HL-60/S4 treated with phorbol 12-myristate 13-acetate at 8.2 ng/mL for 4 days and 3 days (cell line): ENCODE measurements around the gene OPCML.

ENCODE experiments used
- in situ Hi-C: fragments of 300-500 bp; cut with MboI; formaldehyde crosslinking; loops from 2 replicates; pipeline ENCODE4 v1.15.0; 2022; ENCODE audit warnings: low sequenced_read_pairs

Gene OPCML

DNA sequence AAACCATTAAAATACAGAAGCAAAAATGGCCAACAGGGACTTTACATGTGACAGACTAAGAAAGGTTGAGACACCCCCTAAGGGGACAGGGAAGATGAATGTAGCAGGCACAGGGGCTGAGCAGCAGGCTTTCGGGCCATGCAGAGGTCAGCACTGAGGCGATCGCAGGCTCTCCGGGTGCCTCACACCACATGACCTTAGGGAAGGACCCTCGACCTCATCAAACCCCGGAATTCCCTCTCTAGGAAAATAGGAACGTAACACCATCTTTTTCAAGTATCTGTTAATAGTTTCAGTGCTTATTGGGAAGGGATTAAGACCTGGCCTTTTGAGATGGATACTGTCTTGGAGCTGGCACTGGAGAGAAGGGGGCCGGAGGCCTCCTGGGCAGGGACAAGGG is 27.4 kb downstream of the OPCML start:
- in situ Hi-C loops = no loop called here

DNA sequence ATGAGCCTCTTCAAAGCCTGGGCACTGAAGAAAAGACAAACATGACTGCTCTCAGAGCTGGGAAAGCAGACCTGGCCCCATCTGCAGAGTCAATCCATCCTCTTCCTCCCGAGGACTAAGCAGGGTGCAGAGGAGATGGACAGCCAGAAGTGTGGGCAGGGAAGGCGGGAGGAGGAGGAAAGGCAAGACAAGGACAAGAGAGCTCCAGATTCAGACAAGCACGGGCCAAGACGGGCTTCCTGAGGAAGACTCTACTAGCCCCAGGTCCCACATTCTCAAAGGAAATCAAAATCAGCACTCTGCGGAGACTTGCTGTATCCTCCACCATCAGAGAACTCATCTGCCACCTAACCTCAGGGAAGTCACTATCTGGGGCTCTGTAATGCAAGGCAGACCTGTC is 28.5 kb downstream of the OPCML start:
- in situ Hi-C loops = no loop called here

DNA sequence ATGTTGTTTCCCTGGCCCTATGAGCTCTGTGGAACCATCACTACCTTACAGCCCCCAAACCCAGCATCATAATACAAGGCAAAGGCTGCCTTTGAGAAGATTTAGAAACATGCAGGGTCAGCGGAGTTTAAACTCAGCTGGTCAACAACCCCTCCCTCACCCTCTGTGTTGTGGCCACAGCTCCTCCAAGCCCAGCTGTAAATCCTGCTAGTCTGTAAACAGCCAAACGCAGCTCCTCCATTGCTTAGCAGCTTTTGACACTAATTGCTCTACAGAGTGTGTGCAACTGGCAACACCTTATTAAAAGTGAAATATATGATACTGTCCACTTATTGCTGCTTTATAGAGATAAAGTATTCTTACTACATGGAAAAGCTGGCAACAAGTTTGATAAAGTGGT is 29.1 kb downstream of the OPCML start:
- in situ Hi-C loops = no loop called here

DNA sequence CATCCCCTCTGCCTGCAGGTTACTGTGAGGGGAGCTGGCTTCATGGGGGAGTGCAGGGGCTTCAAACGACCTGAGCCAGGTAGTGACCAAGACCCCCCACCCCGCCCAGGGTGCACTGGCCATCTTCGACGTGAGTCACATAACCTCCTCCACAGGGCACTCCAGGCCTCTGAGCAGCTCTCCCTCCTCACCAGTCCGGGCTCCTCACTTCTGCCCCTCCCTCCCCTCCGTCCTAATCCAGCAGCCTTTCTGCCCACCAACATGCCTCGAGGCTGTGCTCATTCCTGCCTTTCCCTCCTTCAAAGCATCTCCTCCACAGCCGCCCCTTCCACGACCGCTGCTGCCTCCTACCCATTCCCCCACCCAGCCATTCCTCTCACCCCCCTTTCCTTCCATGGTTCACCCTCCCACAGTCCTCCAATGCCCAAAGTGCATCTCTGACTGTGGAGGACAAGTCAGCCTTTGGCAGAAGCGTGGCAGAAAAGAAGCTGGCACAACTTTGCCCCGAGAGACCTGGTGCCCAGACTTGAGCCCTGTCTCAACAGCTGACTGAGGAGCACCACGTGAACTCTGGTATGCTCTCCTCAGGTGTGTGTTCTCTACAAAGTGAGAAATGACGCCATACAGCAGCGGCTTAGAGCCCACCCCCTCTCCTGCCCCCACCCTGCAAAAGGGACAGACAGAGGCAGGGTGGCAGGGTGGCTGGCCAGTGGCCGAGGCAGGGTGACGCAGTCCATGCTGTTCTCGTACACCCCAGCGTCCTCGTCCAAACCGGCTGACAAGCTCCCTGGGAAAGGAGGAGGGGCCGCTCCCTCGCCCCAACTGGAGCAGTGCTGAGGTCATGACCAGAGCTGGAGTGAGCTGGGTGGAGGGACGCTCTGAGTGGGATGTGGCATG is 30.4 kb downstream of the OPCML start:
- in situ Hi-C loops = no loop called here

DNA sequence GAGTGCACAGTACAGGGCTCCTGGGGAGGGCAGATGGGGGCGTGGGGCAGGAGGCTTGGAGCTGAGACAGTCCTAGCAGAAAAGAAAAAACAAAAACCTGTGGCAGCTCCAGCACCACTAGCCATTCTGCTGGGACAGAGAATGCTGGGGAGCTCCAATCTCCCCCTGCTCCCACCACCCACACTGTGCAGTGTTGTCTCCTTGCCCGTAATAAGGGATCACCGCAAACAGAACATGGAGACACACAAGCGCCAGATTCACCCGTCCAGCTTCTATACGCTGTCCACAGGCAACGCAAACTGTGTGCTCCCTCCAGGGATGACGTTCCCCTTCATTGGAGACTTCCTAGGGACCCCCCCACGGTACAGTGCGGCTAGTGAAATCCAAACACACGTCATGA is 31.4 kb downstream of the OPCML start:
- in situ Hi-C loops = no loop called here

DNA sequence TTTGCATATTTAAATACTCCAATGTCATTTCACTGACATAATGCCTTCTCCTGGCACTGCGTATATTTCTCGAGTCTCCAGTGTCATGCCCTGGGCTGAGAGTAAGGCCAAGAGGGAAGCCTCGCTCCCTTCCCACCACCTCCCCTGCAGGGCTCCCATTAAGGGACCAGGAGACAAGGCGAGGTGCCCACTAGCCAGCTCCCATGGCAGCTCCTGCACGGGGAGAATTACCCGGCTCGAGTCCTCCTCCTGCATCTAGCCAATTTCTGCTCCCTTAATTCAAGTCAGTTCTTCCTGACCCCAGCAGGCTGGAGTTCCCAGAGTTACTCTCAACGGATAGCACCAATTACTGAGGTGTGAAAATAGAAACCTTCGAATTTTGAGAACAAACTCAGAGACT is 31.9 kb downstream of the OPCML start:
- in situ Hi-C loops = no loop called here

DNA sequence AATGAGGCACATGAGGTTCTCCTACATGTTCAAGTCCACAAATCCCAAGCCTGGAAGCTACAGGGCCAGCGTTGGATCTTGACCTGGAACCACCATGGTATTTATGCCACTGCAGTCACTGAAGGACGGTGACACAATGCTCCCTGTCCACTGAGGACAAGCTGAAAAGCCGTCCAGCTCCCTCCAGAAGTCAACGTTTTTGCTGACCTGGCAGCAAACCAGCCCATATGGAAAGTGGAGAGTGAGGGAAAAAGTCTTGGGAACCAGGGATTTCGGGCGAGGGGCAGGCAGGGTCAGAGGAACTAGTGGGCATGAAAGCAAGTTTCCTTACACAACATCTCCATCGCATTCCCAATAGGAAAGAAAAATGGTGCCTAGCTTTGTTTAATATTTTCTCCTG is 33.3 kb downstream of the OPCML start:
- in situ Hi-C loops = no loop called here

DNA sequence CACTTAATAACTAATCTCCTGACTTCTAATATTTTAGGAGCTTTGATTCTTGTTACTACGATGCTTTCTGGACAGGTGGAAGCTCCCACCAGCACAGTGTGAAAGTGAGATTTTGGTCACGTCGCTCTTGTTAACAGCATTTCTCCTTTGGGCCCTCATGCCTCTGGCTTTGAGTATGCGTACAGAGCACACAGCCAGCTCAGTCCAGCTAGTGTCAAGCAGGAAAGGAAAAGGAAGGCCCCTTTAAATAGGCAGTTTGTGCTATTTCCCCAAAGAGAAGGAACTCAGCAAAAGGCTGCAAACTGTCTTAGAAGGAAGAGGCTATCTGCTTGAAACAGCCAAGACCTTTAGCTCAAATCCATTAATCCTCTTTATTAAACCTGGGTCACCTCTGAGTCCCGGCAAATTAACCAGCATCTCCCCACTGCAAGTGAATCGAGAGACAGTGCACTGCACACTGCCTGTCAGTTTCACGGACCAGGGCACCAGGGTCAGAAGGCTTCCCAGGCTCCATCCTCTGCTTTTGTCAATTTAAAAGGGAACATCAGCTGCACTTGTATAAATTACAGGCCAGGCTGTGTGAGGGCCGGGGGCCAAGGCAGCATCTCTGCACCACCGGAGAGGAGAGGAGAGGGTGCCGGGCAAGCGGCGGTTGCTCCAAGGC is 34.7 kb downstream of the OPCML start:
- in situ Hi-C loops = no loop called here

DNA sequence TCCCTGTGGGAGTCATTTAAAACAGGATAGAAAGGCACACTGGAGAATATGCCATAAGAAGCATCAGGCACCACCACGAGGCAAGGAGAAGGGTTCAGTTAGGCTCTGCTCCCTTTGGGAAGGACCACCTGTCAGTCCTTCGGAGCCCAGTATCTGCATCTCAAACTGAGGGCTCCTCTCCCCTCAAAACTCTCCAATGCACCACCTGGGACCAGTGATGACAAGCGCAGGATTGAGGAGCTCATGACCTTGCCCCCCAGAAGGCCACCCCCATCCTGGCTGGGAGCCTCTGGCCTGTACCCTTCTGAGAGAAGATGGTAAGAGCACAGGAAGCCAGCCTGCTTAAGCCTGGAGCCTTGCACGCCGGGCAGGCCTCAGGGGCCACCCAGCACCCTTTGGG is 39.4 kb downstream of the OPCML start:
- in situ Hi-C loops = no loop called here

DNA sequence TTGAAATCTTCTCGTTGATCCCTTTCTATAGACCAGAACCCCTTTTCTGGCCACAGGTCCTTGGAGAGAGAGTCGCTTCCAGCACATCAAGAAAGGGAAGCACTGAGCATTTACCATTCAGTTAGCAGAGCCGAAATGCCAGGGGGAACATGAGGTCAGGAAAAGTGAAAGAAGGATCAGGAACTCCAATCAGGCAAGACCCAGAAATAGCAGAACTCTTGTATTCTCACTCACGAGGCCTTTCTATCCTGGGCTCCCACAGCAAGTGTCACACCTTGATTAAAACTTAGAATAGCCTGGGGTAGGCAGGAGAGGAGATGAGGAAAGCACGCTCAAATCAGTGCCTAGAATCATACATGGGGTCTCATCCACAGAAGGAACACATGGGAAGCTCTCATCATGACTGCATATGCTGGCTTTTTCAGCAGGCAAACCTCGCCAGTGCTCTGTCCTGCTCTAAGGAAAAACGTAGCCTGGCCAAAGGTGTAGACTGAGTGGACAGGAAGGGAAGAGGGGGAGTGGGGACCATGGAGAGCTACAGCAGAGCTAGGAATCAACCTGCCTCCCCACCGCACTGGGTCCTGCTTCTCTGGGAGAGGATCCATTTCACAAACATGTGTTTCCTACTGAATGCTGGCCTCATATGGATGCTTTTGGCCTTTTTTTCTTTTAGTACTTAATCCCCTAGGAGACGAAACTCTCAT is 40.5 kb downstream of the OPCML start:
- in situ Hi-C loops = no loop called here

DNA sequence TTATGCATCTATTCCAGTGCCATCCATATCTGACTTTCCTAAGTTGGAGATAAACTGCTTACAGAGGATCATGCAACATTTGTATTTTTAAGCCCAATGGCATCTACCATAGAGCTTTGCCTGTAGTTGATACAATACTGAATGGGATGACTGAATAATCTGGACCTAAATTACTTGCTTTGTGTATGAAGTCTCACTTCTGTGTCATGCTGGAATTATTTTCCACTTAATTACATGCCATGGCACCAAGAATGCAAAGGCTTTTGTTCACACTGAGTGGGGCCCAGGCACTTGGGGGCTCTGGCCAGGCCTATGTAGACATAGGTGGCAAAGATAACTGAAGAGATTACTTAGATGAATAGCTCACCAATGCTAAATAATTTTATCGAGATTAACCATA is 51.6 kb downstream of the OPCML start:
- in situ Hi-C loops = no loop called here

DNA sequence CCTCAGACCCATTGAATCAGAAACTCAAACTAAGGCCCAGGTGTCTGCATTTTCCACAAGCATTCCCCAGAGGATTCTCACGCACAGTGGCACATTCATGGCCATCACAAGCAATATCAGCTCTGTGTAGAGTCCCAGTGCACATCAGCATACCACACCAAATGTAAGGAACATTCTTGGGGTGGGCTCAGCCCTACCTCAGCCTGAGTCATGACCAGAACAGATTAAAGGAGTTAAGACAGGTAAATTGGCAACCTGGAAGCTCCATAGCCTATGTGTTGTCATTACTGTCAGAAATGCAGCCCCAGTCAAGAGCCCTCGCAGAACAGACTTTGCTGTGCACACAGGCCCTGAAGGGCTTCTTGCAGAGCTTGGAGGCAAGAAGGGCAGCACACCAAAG is 53.1 kb downstream of the OPCML start:
- in situ Hi-C loops = no loop called here

DNA sequence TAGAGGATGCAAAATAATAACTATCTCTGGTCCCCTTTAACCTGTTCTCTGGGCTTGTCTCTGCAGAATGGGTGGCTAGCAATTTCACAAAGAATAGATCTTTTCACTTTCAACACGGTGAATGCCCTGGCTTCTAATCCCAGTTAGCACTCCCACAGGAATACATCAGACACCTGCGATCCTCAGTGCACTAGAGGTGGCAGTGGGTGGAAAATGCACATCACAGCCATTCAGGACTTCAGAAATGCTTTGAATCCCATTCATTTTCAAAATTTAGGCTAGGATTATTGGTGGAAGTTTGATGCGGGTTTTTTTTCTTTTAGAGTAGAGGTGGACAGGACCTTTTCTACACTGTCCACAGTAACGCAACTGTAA is 55.1 kb downstream of the OPCML start:
- in situ Hi-C loops = no loop called here

DNA sequence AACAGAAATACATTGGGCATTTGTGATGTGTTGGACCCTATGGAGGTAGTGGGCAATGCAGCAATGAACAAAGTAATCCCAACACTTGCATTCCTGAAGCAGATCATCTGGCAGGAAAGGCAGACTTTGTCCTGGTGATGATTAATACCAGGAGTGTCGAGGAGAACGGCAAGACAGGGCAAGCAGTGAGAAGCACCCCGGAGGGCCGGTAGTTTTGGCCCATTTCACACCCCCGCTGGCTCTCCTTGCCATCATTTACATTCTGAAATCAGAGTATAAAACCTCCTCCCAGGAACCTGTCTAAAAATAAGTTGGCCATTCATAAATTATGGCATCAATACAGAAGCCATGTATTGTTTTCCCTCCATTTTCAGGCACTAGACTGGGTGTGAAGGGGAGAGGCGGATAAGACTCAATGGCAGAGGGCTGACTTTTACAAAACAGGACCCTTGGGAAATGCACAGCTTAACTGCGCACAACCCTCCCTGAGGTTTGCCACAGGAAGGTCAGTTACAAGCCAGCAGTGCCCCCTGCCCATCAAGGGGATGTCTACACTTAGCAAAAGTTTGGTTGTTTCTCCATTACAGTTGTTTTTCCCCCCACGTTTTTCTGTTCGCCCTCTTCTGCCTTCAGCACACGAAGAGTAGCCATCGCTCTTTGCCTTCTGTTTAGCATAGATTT is 55.6 kb downstream of the OPCML start:
- in situ Hi-C loops = no loop called here

DNA sequence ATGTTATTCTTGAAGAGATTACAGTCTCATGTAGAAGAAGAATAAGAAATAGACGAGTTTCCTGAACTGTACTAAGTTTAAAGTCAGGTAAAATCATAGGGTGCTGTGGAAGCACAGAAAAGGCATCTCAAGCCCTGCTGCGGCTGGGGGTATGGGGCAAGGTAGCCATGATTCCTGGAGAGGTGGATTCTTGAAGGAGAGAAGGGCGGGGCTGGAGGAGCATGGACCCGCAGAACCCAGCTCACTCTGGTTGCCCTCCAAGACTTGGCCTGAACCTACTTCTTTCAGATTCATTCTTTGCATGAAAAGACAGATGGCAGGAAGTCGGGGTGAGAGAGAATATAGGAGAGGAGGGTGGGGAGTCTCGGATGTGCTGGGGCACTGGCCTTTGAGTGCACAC is 57.8 kb downstream of the OPCML start:
- in situ Hi-C loops = no loop called here

DNA sequence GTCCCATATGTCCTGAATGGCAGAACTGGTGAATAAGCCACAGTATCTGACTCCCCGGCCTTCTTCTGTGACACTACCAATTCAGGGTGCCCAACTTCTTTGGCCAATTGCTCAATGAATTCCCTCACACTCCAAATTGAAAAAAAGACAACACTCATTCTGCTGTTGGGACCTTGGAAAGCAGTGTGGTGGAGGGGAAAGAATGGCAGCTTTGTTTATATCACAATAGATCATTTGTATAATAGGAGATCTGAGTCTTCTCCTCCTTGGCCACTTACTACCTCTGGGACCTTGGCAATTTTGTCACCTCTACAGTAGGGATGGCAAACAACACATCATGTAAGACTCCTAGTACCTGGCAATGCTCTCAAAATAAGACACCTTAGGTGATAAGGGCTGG is 64.6 kb downstream of the OPCML start:
- in situ Hi-C loops = no loop called here

DNA sequence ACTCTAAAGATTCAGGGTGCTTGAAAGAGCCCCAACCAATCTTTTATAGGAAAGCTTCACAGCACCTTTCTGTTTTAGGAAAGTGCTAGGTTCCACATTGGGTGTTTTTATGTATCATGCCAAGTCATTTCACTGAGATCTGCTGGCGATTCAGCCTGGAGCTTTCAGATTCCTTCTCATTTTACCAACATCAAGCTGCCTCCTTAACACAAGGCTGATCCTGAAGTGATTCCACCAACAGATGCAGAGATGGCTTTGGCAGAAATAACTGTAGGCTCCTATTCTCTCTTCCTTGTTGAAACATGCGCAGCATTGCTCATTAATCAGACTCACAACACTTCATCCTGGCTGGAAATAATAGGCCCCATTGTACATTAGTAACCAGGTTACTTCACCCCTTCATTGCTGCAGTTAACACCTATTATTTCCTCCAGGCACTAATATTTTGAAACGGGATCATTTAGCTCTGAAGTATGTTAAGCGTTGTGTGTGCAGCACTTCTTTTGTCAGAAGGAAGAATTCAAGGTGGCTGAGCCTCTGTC is 89.0 kb downstream of the OPCML start:
- in situ Hi-C loops = no loop called here

DNA sequence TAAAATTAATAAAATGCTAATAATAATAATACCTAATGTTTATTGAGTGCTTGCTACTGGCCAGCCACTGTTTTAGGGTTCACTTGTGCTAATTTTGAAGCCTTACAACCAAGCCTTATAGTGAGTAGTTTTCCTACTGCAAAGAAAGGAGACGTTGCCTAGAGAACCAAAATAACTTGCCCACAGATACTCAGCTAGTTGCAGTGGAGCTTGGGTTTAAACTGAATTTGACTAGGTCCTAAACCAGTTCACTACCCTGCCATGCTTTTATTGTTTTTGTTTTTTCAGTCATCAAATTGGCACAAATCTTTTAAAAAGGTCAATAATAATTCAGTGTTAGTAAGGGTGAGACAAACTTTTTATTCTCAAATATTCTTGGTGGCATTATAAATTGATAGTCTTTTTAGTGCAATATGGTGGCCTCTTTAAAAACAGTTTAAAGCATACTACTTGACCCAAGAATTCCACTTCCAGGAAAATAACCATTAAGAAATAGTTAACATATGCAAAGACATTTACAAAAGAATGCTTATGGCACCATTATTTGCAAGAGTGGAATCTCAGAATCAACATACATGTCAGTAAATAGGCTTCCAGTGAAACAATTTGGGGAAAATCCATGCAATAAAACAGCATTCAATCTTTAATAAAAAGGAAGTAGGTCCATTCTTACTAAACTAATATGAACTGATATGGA is 90.2 kb downstream of the OPCML start:
- in situ Hi-C loops = no loop called here

DNA sequence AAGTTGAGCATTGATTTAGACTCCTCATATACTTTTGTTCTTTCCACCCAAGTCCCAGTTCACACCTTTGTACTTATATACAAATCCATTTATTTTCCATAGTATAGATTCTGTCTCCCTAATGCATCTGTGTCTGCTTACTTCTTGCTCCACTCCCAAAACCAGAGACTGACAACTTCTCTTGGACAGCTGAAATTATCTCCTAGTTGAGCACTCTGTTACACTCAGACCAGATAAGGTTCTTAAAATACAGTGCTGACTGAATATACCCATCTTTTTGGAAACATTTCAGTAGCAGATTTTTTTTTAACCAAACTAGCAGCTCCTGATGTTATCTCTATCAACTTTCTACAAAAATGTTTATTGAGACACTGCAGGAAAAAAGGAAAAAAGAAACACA is 106.3 kb downstream of the OPCML start:
- in situ Hi-C loops = no loop called here

DNA sequence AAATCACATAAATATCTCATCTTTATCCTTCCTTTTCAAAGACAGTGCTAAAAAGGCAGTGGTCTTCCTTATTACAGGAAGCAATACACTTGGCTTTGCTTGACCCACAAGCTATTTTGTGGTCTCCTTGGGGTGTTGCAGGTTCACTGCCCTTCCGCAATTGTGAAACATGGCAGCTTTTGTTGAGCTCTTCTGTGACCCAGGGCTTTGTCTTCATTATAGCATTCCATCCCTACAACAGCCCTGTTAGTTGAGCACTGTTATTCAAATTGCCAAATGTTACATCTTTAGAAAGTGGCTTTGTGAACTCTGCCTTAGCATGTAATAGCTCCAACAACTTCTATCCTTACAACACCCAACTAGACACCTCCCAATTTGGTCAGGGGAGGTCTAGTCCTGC is 107.1 kb downstream of the OPCML start:
- in situ Hi-C loops = no loop called here

DNA sequence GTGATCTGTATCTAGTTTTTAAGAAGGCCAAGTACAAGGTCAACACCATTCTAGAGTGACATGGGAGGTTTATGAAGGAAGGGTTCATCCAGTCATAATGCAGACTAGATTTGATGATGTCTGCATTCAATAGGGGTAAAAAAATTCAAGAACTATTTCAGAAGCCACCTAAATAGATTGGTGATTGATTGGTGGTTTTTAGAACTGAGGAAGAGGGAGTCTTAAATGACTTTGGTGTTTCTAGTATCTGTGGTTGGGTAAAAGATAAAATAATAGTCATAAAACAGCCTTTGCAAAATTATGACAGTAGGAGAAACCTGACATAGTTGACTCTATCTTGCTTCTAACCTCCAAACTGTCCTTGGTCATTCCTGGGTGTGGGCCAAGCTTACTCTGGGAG is 114.1 kb downstream of the OPCML start:
- in situ Hi-C loops = no loop called here
